A673 (cell line): ENCODE data around the gene DCK. TPM values are rescaled to one million over a fixed set of nuclear protein-coding genes. Genes with fewer than 3 reads are reported as not detected.

ENCODE experiments used
- BruUV-seq: library from RNA; stranded (reverse); fragments of 400-500 nt; replicated peaks from 2 replicates; lab custom pipeline; 2021; lab: Mats Ljungman, UMichigan
- CTCF ChIA-PET: fragments of 300-600 bp; sonication (Branson Sonifier 250); formaldehyde crosslinking; loops from one replicate; lab custom pipeline; 2022; ENCODE audit warnings: antibody characterized with exemption; lab: Charles Lee
- POLR2A ChIA-PET: fragments of 300-600 bp; sonication (Branson Sonifier 250); formaldehyde crosslinking; loops from one replicate; lab custom pipeline; 2022; ENCODE audit warnings: antibody characterized with exemption; ENCODE audit not compliant: low non-redundant PET; lab: Charles Lee
- DNase-seq: peaks from one replicate; pipeline ENCODE4 v3.0.0-alpha.2; 2015; ENCODE audit warnings: low spot score
- H3K27ac ChIP-seq: fragments of 200-600 bp; sonication (generic); 2 replicates; pipeline ENCODE4 v1.5.1; 2016; ENCODE audit warnings: mixed run types, low read depth, mild to moderate bottlenecking, mixed read lengths, antibody characterized with exemption, low read length; ENCODE audit not compliant: poor library complexity, severe bottlenecking
- H3K27me3 ChIP-seq: fragments of 200-600 bp; sonication (generic); replicated peaks from 2 replicates; pipeline ENCODE4 v1.6.1; 2017; ENCODE audit warnings: mixed run types, low read depth, mild to moderate bottlenecking, mixed read lengths, antibody characterized with exemption, low read length; ENCODE audit not compliant: insufficient read depth, poor library complexity
- H3K36me3 ChIP-seq: fragments of 200-600 bp; sonication (generic); 2 replicates; pipeline ENCODE4 v1.6.1; 2016; ENCODE audit warnings: mixed run types, mild to moderate bottlenecking, mixed read lengths, antibody characterized with exemption, low read length; ENCODE audit not compliant: insufficient read depth, poor library complexity, severe bottlenecking
- H3K4me1 ChIP-seq: fragments of 200-600 bp; sonication (generic); 2 replicates; pipeline ENCODE4 v1.6.1; 2017; ENCODE audit warnings: mixed run types, mild to moderate bottlenecking, mixed read lengths, antibody characterized with exemption, low read length; ENCODE audit not compliant: insufficient read depth, poor library complexity, severe bottlenecking
- H3K4me3 ChIP-seq: fragments of 200-600 bp; sonication (generic); 2 replicates; pipeline ENCODE4 v1.5.1; 2016; ENCODE audit warnings: low read depth, mixed run types, mild to moderate bottlenecking, mixed read lengths, low read length; ENCODE audit not compliant: poor library complexity, severe bottlenecking
- H3K9me3 ChIP-seq: fragments of 200-600 bp; sonication (generic); 2 replicates; pipeline ENCODE4 v1.6.1; 2016; ENCODE audit warnings: mixed run types, low read depth, mild to moderate bottlenecking, mixed read lengths, antibody characterized with exemption, low read length; ENCODE audit not compliant: poor library complexity, severe bottlenecking
- EZH2 ChIP-seq: fragments of 200-600 bp; sonication (generic); IDR thresholded peaks from 2 replicates; pipeline ENCODE4 v1.6.1; 2017; ENCODE audit warnings: borderline replicate concordance, low read depth, mild to moderate bottlenecking, mixed read lengths, antibody characterized with exemption, low read length; ENCODE audit not compliant: poor library complexity, severe bottlenecking
- intact Hi-C: fragments of 100-400 bp; cut with micrococcal nuclease; formaldehyde crosslinking; loops from one replicate; pipeline ENCODE4 v1.10.0; 2022; ENCODE audit not compliant: unreplicated experiment
- total RNA-seq: library from RNA; stranded (reverse); gene quantifications from 2 replicates; pipeline ENCODE4 v1.2.3, GENCODE V29; 2021
- TF ChIP-seq, protein P1 (sequence below): fragments of 300-800, 200-600 bp; sonication (generic); conservative IDR thresholded peaks from 2 replicates; pipeline ENCODE4 v1.5.1; 2017; ENCODE audit warnings: low read depth, mild to moderate bottlenecking, antibody characterized with exemption, low read length, moderate library complexity, mixed read lengths

The DCK gene
- total RNA-seq, 1 experiment from 2014 or later = 18.4 TPM

DNA sequence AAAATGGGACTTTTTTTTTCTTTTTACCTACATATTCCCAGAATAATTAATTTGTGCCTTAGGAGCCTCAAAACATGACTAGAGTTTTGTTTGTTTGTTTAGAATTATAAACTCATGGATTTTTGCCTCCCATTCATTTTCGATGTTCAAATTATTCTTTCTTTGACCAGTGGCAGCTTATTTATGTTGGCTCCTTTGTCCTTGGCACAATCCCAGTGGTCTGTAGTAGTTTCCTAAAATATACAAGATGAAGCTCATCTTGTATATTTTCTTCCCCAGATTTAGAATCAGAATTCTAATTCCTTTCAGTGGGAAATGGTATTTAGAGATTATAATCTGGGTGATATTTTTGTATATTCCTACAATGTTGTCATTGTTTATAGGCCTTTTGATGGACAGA is 27.2 kb downstream of the DCK start:
- no peak for DNase-seq
- TF ChIP-seq, protein P1, sequence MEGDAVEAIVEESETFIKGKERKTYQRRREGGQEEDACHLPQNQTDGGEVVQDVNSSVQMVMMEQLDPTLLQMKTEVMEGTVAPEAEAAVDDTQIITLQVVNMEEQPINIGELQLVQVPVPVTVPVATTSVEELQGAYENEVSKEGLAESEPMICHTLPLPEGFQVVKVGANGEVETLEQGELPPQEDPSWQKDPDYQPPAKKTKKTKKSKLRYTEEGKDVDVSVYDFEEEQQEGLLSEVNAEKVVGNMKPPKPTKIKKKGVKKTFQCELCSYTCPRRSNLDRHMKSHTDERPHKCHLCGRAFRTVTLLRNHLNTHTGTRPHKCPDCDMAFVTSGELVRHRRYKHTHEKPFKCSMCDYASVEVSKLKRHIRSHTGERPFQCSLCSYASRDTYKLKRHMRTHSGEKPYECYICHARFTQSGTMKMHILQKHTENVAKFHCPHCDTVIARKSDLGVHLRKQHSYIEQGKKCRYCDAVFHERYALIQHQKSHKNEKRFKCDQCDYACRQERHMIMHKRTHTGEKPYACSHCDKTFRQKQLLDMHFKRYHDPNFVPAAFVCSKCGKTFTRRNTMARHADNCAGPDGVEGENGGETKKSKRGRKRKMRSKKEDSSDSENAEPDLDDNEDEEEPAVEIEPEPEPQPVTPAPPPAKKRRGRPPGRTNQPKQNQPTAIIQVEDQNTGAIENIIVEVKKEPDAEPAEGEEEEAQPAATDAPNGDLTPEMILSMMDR = no peak
- TF ChIP-seq EZH2 = no peak
- Histone ChIP-seq H3K9me3 (no peaks in the 10 kb centered on the region), H3K4me1 (peaks cover 4% of the 10 kb centered on the region), H3K27me3 (no peaks in the 10 kb centered on the region), H3K36me3 (no peaks in the 10 kb centered on the region), H3K4me3 (no peak overlapping the region), H3K27ac (no peak overlapping the region)
- BruUV-seq = no TSS peak
- intact Hi-C loops = no loop called here
- ChIA-PET CTCF (no interaction called here), POLR2A (no interaction called here)

DNA sequence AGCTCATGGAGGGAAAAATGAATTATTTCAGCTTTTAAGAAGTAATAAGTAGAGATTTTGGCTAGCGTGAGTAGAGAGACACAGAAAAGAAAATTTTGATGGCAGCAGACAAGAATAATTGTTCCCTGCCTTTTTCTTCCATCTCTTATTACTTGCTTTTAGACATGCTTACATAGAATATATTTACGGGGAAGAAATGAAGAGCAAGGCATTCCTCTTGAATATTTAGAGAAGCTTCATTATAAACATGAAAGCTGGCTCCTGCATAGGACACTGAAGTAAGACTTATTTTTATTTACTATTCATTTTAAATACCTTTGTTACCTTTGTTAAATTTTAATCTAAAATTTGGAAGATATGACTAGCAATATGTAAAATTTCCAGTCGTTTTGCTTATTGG is 32.2 kb downstream of the DCK start:
- H3K4me1 ChIP-seq = peaks cover 14% of the 10 kb centered on the region
- BruUV-seq = no TSS peak
- no peak overlapping the region for H3K27ac ChIP-seq
- intact Hi-C loops = no loop called here
- TF ChIP-seq, protein P1 = no peak
- no peak for TF ChIP-seq EZH2
- POLR2A ChIA-PET = no interaction called here
- H3K27me3 ChIP-seq = no peaks in the 10 kb centered on the region
- no peak overlapping the region for H3K4me3 ChIP-seq
- no peak for DNase-seq
- CTCF ChIA-PET = no interaction called here
- H3K9me3 ChIP-seq = no peaks in the 10 kb centered on the region
- peaks cover 4% of the 10 kb centered on the region for H3K36me3 ChIP-seq

DNA sequence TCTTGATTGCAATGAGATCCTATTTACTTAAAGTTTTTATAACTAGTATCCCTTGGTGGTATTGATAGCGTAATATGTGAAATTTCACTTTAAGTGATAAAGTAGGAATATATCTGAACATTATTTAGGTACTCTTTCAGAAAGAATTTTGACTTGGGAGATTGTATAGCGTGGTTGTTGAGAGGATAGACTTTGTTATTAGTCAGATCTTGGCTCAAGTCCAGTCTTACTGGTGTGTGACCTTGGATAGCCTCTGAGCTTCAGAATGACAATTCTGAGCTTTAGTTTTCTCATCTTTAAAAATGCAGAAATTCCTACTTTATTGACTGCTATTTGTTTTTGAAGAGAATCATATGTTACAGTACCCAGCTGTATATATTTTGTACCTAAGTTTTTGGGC is 32.6 kb downstream of the DCK start:
- Histone ChIP-seq H3K27ac (no peak overlapping the region), H3K27me3 (no peaks in the 10 kb centered on the region), H3K4me3 (no peak overlapping the region), H3K4me1 (peaks cover 14% of the 10 kb centered on the region), H3K36me3 (peaks cover 4% of the 10 kb centered on the region), H3K9me3 (no peaks in the 10 kb centered on the region)
- CTCF ChIA-PET = no interaction called here
- POLR2A ChIA-PET = no interaction called here
- intact Hi-C loops = no loop called here
- TF ChIP-seq, protein P1 = no peak
- no peak for TF ChIP-seq EZH2
- no TSS peak for BruUV-seq
- peak; percentile 39 for DNase-seq
